BE2C (cell line): ENCODE measurements around the gene CD79A.

Source experiments
- DNase-seq: peaks from one replicate; pipeline ENCODE4 v3.0.0-alpha.2; 2020
- H3K27me3 ChIP-seq: fragments of 250-450 bp; sonication (Bioruptor Pico); 2 replicates; pipeline ENCODE4 v1.5.1; 2020; ENCODE audit warnings: mild to moderate bottlenecking
- H3K36me3 ChIP-seq: fragments of 250-450 bp; sonication (Bioruptor Pico); 2 replicates; pipeline ENCODE4 v1.5.1; 2020; ENCODE audit warnings: mild to moderate bottlenecking
- H3K4me1 ChIP-seq: fragments of 250-450 bp; sonication (Bioruptor Pico); 2 replicates; pipeline ENCODE4 v1.5.1; 2020
- H3K4me3 ChIP-seq: 2 replicates; pipeline ENCODE4 v1.5.1; 2011; ENCODE audit warnings: low read depth, low read length
- H3K9me3 ChIP-seq: fragments of 250-450 bp; sonication (Bioruptor Pico); 2 replicates; pipeline ENCODE4 v1.5.1; 2020
- TF ChIP-seq, protein P1 (sequence below): IDR thresholded peaks from 2 replicates; pipeline ENCODE4 v1.5.1; 2012; ENCODE audit warnings: mild to moderate bottlenecking, low read depth, low read length

Gene CD79A

DNA sequence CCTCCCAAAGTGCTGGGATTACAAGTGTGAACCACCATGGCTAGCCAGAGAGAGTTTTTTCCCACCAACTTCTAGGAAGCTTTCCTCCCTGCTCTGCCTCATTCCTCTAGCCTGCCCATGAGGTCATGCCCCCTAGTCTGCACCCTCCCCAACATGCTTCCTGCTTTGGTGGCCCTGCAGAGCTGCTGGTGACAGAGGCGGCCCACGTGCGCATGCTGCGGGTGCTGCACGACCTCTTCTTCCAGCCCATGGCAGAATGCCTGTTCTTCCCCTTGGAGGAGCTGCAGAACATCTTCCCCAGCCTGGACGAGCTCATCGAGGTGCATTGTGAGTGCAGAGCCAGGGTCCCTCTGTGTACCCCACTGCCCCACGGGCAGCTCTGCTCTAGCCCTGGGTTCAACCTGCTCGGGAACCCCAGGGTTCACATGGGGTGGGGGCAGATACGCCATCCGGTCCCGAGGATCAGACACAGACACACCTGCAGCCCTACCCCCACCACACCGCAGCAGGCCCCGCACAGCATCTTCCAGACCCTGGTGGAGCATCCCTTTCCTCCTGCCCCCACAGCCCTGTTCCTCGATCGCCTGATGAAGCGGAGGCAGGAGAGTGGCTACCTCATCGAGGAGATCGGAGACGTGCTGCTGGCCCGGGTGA is 24.8 kb downstream of the CD79A start:
- peaks cover 3% of the 10 kb centered on the region for H3K4me1 ChIP-seq
- no peaks in the 10 kb centered on the region for H3K9me3 ChIP-seq
- TF ChIP-seq, protein P1, sequence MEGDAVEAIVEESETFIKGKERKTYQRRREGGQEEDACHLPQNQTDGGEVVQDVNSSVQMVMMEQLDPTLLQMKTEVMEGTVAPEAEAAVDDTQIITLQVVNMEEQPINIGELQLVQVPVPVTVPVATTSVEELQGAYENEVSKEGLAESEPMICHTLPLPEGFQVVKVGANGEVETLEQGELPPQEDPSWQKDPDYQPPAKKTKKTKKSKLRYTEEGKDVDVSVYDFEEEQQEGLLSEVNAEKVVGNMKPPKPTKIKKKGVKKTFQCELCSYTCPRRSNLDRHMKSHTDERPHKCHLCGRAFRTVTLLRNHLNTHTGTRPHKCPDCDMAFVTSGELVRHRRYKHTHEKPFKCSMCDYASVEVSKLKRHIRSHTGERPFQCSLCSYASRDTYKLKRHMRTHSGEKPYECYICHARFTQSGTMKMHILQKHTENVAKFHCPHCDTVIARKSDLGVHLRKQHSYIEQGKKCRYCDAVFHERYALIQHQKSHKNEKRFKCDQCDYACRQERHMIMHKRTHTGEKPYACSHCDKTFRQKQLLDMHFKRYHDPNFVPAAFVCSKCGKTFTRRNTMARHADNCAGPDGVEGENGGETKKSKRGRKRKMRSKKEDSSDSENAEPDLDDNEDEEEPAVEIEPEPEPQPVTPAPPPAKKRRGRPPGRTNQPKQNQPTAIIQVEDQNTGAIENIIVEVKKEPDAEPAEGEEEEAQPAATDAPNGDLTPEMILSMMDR: no peak
- no peak overlapping the region for H3K4me3 ChIP-seq
- DNase-seq: no peak
- no peaks in the 10 kb centered on the region for H3K27me3 ChIP-seq
- H3K36me3 ChIP-seq: peaks cover 25% of the 10 kb centered on the region

DNA sequence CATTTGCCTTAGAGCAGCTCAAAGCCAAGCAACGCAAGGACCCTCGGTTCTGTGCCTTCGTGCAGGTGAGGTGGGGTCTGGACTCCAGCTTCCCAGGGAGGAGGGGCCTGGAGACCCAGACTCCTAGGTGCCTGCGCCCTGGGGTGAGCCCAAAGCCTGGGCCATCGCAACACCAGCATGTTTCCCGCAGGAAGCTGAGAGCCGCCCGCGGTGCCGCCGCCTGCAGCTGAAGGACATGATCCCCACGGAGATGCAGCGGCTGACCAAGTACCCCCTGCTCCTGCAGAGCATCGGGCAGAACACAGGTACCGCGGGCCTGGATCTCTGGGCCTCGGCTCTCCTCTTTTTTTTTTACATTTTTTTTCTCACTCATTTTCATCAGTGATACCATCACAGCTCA is 25.5 kb downstream of the CD79A start:
- peaks cover 7% of the 10 kb centered on the region for H3K4me1 ChIP-seq
- peaks cover 25% of the 10 kb centered on the region for H3K36me3 ChIP-seq
- H3K27me3 ChIP-seq: no peaks in the 10 kb centered on the region
- TF ChIP-seq, protein P1: no peak
- DNase-seq: no peak
- H3K9me3 ChIP-seq: no peaks in the 10 kb centered on the region
- H3K4me3 ChIP-seq: no peak overlapping the region

DNA sequence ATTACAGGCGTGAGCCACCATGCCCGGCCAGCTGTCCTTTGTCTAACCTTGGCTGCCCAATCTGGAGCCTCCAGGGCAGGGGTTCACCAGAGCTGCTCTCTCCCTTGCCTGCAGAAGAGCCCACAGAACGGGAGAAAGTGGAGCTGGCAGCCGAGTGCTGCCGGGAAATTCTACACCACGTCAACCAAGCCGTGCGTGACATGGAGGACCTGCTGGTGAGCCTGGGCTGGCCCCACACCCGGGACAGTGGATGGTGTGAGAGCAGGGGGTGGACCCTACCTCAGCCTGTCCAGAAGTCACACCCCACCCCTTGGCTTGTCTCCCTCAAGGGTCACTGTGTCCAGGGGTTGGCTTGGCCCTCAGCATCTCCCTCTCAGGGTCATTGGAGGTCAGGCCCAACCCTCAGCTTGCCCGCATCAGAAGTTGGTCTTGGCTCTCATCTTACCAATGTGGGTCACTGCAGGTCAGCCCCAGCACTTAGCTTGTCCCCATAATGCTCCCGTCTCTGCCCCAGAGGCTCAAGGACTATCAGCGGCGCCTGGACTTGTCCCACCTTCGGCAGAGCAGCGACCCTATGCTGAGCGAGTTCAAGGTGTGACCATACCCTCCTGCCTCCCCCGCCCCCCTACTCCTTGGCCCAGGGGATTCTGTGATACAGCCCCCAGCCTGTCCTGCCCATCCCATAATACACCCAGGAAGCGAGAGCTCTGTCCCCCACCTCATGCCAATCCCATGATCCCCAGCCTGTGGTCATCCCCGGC is 26.3 kb downstream of the CD79A start:
- no peak for DNase-seq
- TF ChIP-seq, protein P1: no peak
- peaks cover 25% of the 10 kb centered on the region for H3K36me3 ChIP-seq

DNA sequence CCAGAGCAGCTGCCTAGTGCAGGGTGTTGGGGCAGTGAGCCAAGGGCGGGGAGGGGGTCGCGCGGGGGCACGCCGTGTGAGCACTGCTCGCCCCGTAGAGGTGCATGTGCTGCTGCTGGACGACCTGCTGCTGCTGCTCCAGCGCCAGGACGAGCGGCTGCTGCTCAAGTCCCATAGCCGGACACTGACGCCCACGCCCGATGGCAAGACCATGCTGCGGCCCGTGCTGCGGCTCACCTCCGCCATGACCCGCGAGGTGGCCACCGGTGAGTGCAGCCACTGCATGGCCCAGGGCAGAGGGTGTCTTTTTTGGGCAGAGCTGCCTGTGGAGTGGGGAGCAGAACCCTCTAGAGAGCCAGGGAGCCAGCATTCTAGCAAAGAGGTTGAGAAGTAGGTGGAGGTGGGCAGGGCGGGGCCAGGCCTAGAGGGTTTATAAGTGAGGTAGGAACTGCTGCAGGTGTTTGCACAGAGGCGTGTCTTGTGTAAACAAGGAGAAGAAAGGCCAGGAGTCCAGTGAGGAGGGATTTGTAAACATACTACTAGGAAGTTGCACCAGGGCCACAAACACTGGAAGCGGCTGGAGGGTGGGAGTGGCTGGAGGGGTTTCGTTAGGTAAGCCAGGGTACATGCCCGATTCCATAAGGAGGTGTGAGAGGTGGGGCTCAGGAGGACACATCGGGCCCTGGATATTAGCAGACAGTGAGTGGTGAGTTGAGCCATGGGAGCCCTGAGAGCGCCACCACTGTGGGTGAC is 27.2 kb downstream of the CD79A start:
- Histone ChIP-seq H3K4me1 (peaks cover 7% of the 10 kb centered on the region), H3K9me3 (no peaks in the 10 kb centered on the region), H3K4me3 (no peak overlapping the region), H3K27me3 (no peaks in the 10 kb centered on the region), H3K36me3 (peaks cover 25% of the 10 kb centered on the region)
- TF ChIP-seq, protein P1: no peak
- DNase-seq: no peak

More for the DNA sequence above, 26.3 kb downstream of the CD79A start:
- H3K27me3 ChIP-seq: no peaks in the 10 kb centered on the region
- H3K4me1 ChIP-seq: peaks cover 7% of the 10 kb centered on the region
- H3K9me3 ChIP-seq: no peaks in the 10 kb centered on the region
- H3K4me3 ChIP-seq: no peak overlapping the region

DNA sequence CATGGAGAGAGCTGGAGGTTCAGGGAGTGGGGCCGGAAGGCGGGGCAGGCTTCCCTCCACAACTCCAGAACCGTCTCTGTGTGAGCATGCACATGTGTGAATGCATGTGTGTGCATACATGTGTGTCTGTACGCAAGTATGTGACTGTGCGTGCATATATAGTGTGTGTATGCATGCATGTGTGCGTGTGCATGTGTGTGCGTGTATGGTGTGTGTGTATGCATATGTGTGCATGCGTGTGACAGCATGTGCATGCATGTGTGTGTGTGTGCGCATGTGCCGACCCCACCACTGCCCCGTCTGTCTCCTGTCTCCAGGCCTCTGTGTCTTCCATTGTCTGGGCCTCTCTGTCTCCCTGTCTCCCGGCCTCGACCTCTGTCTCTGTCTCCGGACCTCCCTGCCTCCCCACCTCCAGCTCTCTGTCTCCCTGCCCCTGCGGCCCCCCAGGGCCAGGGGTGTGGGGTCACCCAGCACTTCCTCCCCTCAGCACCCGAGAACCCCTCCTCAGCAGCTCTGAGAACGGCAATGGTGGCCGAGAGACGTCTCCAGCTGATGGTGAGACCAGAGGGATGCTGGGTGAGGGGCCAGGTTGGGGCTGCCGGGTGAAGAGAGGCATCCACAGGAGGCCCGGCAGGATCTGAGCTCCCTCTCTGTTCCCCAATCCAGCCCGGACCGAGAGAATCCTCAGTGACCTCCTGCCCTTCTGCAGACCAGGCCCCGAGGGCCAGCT is 28.4 kb downstream of the CD79A start:
- no peak for DNase-seq
- H3K36me3 ChIP-seq: peaks cover 22% of the 10 kb centered on the region
- H3K4me1 ChIP-seq: peaks cover 7% of the 10 kb centered on the region
- no peaks in the 10 kb centered on the region for H3K9me3 ChIP-seq
- TF ChIP-seq, protein P1: no peak
- H3K4me3 ChIP-seq: no peak overlapping the region
- peaks cover under 1% of the 10 kb centered on the region for H3K27me3 ChIP-seq
